Esophagus muscularis mucosa (tissue), 4 donors: ENCODE measurements around the gene ABCB8. TPM values are rescaled to one million over a fixed set of nuclear protein-coding genes. Genes with fewer than 3 reads are reported as not detected.

Experiments
- DNase-seq: peaks from one replicate; pipeline ENCODE4 v3.0.0-alpha.2; 2017; ENCODE audit errors: extremely low spot score
- H3K27ac ChIP-seq, 4 donors: fragments of 200-600 bp; sonication (generic); replicated peaks in 1 of 4; 1 replicate in 3 of 4; 2 replicates in 1 of 4; pipeline ENCODE4 v1.5.1; 2016 to 2019; ENCODE audit warnings: mild to moderate bottlenecking in 1 of 4
- H3K27me3 ChIP-seq, 4 donors: fragments of 200-600 bp; sonication (generic); one replicate each; pipeline versions ENCODE4 v1.5.1 to v1.6.0; 2016 to 2019
- H3K36me3 ChIP-seq, 4 donors: fragments of 200-600 bp; sonication (generic); one replicate each; pipeline ENCODE4 v1.5.1; 2016 to 2019
- H3K4me1 ChIP-seq, 4 donors: fragments of 200-600 bp; sonication (generic); one replicate each; pipeline ENCODE4 v1.5.1; 2016 to 2019
- H3K4me3 ChIP-seq, 4 donors: fragments of 200-600 bp; sonication (generic); 1 replicate in 2 of 4; 2 replicates in 2 of 4; pipeline ENCODE4 v1.5.1; 2016 to 2019; ENCODE audit warnings: mild to moderate bottlenecking in 4 of 4, moderate library complexity in 1 of 4
- H3K9me3 ChIP-seq, 4 donors: fragments of 200-600 bp; sonication (generic); 1 replicate in 3 of 4; 2 replicates in 1 of 4; pipeline ENCODE4 v1.5.1; 2016 to 2019
- CTCF ChIP-seq, 3 experiments: fragments of 200-600 bp in 2 of 3; fragments of 450-650 bp in 1 of 3; sonication (generic) in 2 of 3; IDR thresholded peaks; one replicate each; pipeline ENCODE4 v1.5.1; 2017 to 2019; ENCODE audit warnings: antibody characterized with exemption in 3 of 3, mild to moderate bottlenecking in 2 of 3, moderate library complexity in 1 of 3
- EP300 ChIP-seq: sonication (generic); formaldehyde crosslinking; IDR thresholded peaks from one replicate; pipeline ENCODE4 v1.6.1; 2017; ENCODE audit warnings: antibody characterized with exemption
- POLR2A ChIP-seq: fragments of 450-650 bp; IDR thresholded peaks from one replicate; pipeline ENCODE4 v1.6.1; 2017; ENCODE audit warnings: antibody characterized with exemption, moderate library complexity, mild to moderate bottlenecking, low read depth
- POLR2AphosphoS5 ChIP-seq, 2 donors: sonication (generic); formaldehyde crosslinking; IDR thresholded peaks; one replicate each; pipeline ENCODE4 v1.6.1; 2017; ENCODE audit warnings: antibody characterized with exemption in 2 of 2
- WGBS: methylation state at CpG from one replicate; pipeline ENCODE4 v1.1.5; 2018; 5-methylcytosine and 5-hydroxymethylcytosine counted together
- intact Hi-C: fragments of 100-400 bp; cut with DNase I; formaldehyde crosslinking; loops from one replicate; pipeline ENCODE4 v1.15.1; 2023
- total RNA-seq, 4 donors: library from RNA; depleted of rRNA; stranded (reverse); fragments of >200 nt; gene quantifications; one replicate each; pipeline versions ENCODE4 v1.1.0 to v1.2.1, GENCODE V29; 2016

Gene ABCB8
- total RNA-seq, 4 donors from 2014 or later, result 13.1 to 25.3 (median 19.9) TPM

GRCh38 chr7:151056666-151057505 is 28.6 kb downstream of the ABCB8 start:
- H3K4me1 ChIP-seq, result peaks cover 36 to 48% (median 44%) of the 10 kb centered on the region in 4 donors
- TF ChIP-seq POLR2AphosphoS5 (IDR thresholded peaks at IDR 0.05) (no peak), POLR2A (no peak), CTCF (IDR thresholded peaks at IDR 0.05) (no peak), EP300 (no peak)
- no peaks in the 10 kb centered on the region for H3K9me3 ChIP-seq
- 20% methylated on average over 15 of the region's 29 CpGs for WGBS
- H3K27me3 ChIP-seq, result no peaks in the 10 kb centered on the region
- H3K27ac ChIP-seq, result peak overlapping the region in 2 of 4 donors; percentile 92 to 94
- no peak for DNase-seq
- H3K4me3 ChIP-seq, result peak overlapping the region; percentile 72 to 94 (median 90)
- intact Hi-C loops, result no loop called here
- peaks cover 0 to 13% (median 7%) of the 10 kb centered on the region in 4 donors for H3K36me3 ChIP-seq

DNA sequence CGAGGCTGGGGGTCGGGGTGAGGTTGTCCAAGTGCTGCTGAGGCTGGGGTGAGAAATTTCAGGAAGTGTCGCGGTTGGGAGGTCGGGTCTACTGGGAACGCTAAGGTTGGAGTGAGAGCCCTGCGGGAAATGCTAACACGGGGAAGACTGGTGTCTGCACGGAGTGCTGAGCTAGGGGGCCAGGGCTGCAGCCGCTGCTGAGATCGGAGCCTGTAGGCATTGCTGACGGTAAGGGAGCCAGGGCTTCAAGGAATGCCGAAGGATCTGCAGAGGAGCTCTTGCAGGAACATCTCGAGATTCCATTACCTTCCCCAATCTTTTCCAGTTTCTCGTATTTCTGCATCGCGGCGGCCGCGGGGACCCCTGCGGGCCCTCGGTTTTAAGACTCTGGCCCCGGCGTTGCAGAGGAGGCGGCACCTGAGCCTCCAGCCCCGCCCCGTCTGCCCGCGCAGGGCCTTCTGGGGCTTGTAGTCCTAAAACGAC is 29.3 kb downstream of the ABCB8 start, which contains the start of gene CDK5:
TSS of gene CDK5 (minus strand) at position 392 of the 483 bp plus-strand sequence. CDS start at position 343, 49 bp downstream.
- Histone ChIP-seq H3K4me3 (peak within 1 kb of the TSS; percentile 72 to 94 (median 90)), H3K27me3 (no peaks in the 10 kb centered on the region), H3K9me3 (no peaks in the 10 kb centered on the region), H3K4me1 (peaks cover 42 to 54% (median 49%) of the 10 kb centered on the region in 4 donors), H3K36me3 (peaks cover 0 to 13% (median 7%) of the 10 kb centered on the region in 4 donors), H3K27ac (peak within 1 kb of the TSS; percentile 92 to 95 (median 93))
- DNase-seq, result no peak
- TF ChIP-seq CTCF (IDR thresholded peaks at IDR 0.05) (no peak), EP300 (no peak), POLR2A (no peak)
- WGBS, result 1% methylated on average over 16 of the region's 30 CpGs
- intact Hi-C loops, result no loop called here

DNA sequence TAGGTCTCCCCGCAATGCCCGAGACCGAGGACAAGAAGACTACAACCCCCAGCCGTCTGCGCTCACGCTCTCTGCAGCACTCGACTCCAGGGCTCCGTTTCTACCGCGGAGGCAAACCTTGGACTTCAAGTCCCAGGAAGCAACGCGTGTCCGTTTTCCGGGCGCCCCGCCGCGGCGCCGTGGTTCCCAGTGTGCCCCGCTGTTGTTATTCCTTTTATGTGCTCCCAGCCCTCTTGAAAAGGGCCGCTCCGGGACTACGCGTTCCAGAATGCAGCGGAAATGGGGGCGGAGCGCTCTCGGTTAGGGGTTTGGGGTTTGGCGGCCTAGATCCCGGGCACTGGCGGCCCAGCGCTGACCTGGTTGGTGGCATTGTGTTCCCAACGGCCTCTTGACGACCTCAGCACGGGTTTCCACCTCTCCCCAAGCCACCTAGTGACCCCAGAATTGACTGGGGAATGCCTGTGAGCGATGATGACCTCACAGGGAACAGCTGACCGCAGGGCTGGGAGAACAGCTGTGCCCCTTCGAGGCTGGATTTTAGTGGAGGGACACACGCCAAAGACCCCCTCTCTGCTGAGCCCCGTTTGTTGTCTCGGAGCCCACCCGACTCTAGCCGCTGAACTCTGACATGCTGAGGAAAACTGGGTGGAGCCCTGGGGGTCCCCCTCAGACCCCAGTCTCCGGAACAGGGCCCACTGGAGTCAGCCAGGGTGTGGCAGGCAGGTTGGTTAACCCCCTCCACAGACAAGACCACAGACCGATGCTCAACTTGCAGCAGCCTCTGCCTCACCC is 29.9 kb downstream of the ABCB8 start:
- H3K4me1 ChIP-seq, result peaks cover 47 to 61% (median 56%) of the 10 kb centered on the region in 4 donors
- peaks cover 0 to 13% (median 6%) of the 10 kb centered on the region in 4 donors for H3K36me3 ChIP-seq
- no peaks in the 10 kb centered on the region for H3K9me3 ChIP-seq
- WGBS, result 2% methylated on average over 20 of the region's 46 CpGs
- peak; percentile 100 for DNase-seq
- peak overlapping the region; percentile 72 to 94 (median 90) for H3K4me3 ChIP-seq
- peak overlapping the region; percentile 92 to 95 (median 93) for H3K27ac ChIP-seq
- H3K27me3 ChIP-seq, result no peaks in the 10 kb centered on the region
- intact Hi-C loops, result no loop called here
- no peak for TF ChIP-seq EP300
- peak; percentile 9 for TF ChIP-seq POLR2A
- no peak for TF ChIP-seq CTCF (IDR thresholded peaks at IDR 0.05)
- peak; percentile 88 to 95 for TF ChIP-seq POLR2AphosphoS5 (IDR thresholded peaks at IDR 0.05)

DNA sequence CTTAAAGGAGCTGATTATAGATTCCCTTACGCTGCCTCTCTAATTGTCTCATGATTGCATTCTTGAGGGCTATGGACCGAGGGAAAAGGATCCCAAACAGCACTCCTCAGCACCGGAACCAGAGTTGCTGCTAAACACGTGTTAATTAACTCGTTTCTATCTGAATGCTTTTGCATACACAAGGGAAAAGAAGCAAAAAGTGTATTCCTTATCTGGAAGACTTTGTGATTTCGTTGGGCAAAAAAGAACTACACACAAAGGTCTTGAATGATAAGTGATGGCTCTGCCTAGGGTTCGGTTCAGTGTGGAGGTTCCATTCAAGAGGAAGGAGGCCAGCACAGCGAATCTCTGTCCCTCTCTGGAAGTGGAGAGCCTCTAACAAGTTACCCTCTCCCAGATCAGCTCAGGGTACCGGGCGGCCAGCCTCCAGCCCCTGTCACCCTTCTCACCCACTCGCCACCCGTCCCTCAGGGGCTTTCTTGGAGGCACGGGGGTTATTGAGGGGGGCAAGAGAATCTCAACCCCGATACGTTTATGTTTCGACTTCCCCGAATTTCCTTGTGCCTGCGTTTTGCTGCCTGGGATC is 30.6 kb downstream of the ABCB8 start:
- TF ChIP-seq POLR2AphosphoS5 (IDR thresholded peaks at IDR 0.05), result no peak
- TF ChIP-seq EP300, result no peak
- TF ChIP-seq POLR2A, result no peak
- no peak for TF ChIP-seq CTCF (IDR thresholded peaks at IDR 0.05)
- peaks cover 0 to 9% (median 3%) of the 10 kb centered on the region in 4 donors for H3K36me3 ChIP-seq
- intact Hi-C loops, result no loop called here
- peak overlapping the region; percentile 72 to 94 (median 90) for H3K4me3 ChIP-seq
- no peaks in the 10 kb centered on the region for H3K9me3 ChIP-seq
- no peak for DNase-seq
- peak overlapping the region; percentile 92 to 95 (median 93) for H3K27ac ChIP-seq
- WGBS, result 4% methylated on average over 16 of the region's 18 CpGs
- no peaks in the 10 kb centered on the region for H3K27me3 ChIP-seq
- peaks cover 53 to 68% (median 63%) of the 10 kb centered on the region in 4 donors for H3K4me1 ChIP-seq
